Osteoblast (primary cell): ENCODE data around the gene RAX2. TPM values are rescaled to one million over a fixed set of nuclear protein-coding genes. Genes with fewer than 3 reads are reported as not detected.

Experiments
- DNase-seq: peaks from one replicate; pipeline ENCODE4 v3.0.0; 2011; ENCODE audit warnings: low spot score, mixed read lengths; ENCODE audit not compliant: insufficient read length; ENCODE audit errors: missing footprints
- H2AFZ ChIP-seq: 2 replicates; pipeline ENCODE4 v1.6.0; 2011; ENCODE audit warnings: mild to moderate bottlenecking, low read length
- H3K27ac ChIP-seq: 2 replicates; pipeline ENCODE4 v1.5.1; 2011; ENCODE audit warnings: mild to moderate bottlenecking, low read depth, low read length, moderate library complexity
- H3K27me3 ChIP-seq: 2 replicates; pipeline ENCODE4 v1.6.0; 2012; ENCODE audit warnings: mild to moderate bottlenecking, control low read depth, inconsistent platforms, low read length, moderate library complexity; ENCODE audit not compliant: insufficient read depth
- H3K36me3 ChIP-seq: 2 replicates; pipeline ENCODE4 v1.5.1; 2011; ENCODE audit warnings: mild to moderate bottlenecking, low read length, control low read depth, moderate library complexity; ENCODE audit not compliant: insufficient read depth
- H3K4me1 ChIP-seq: 2 replicates; pipeline ENCODE4 v1.5.1; 2011; ENCODE audit warnings: mild to moderate bottlenecking, low read length, control low read depth, moderate library complexity; ENCODE audit not compliant: insufficient read depth
- H3K4me2 ChIP-seq: 2 replicates; pipeline ENCODE4 v1.6.0; 2011; ENCODE audit warnings: mild to moderate bottlenecking, low read length; ENCODE audit not compliant: insufficient read depth
- H3K4me3 ChIP-seq: fragments of 200-600 bp; sonication (generic); 3 replicates; pipeline ENCODE4 v1.5.1; 2012; ENCODE audit warnings: mild to moderate bottlenecking, low read length, inconsistent platforms; ENCODE audit not compliant: insufficient read depth
- H3K79me2 ChIP-seq: 2 replicates; pipeline ENCODE4 v1.6.0; 2012; ENCODE audit warnings: mild to moderate bottlenecking, low read length, control low read depth, inconsistent platforms; ENCODE audit not compliant: insufficient read depth
- H3K9me3 ChIP-seq: 2 replicates; pipeline ENCODE4 v1.5.1; 2011; ENCODE audit warnings: low read depth, low read length, control low read depth
- H4K20me1 ChIP-seq: 2 replicates; pipeline ENCODE4 v1.6.0; 2012; ENCODE audit warnings: mild to moderate bottlenecking, low read length, control low read depth; ENCODE audit not compliant: insufficient read depth
- CTCF ChIP-seq: IDR thresholded peaks from 2 replicates; pipeline ENCODE4 v1.5.1; 2011; ENCODE audit warnings: mild to moderate bottlenecking, low read depth, low read length, moderate library complexity; ENCODE audit errors: extremely low read depth
- total RNA-seq: library from RNA; depleted of rRNA; stranded (reverse); fragments of >200 nt; gene quantifications from 2 replicates; pipeline ENCODE4 v1.2.3, GENCODE V29; 2012

RAX2 gene
- total RNA-seq, 1 donor, result not detected

GRCh38 chr19:3803114-3803888 lies 31.3 kb upstream of the RAX2 start:
- no peak overlapping the region for H3K27ac ChIP-seq
- H2AFZ ChIP-seq, result no peak overlapping the region
- no peaks in the 10 kb centered on the region for H3K4me1 ChIP-seq
- H3K36me3 ChIP-seq, result no peaks in the 10 kb centered on the region
- no peak for TF ChIP-seq CTCF
- no peak overlapping the region for H3K4me2 ChIP-seq
- no peaks in the 10 kb centered on the region for H3K79me2 ChIP-seq
- no peaks in the 10 kb centered on the region for H4K20me1 ChIP-seq
- H3K9me3 ChIP-seq, result no peaks in the 10 kb centered on the region
- H3K27me3 ChIP-seq, result peaks cover 25% of the 10 kb centered on the region
- DNase-seq, result no peak
- no peak overlapping the region for H3K4me3 ChIP-seq

GRCh38 chr19:3801412-3802096 lies 29.5 kb upstream of the RAX2 start:
- H3K79me2 ChIP-seq, result no peaks in the 10 kb centered on the region
- no peak overlapping the region for H3K27ac ChIP-seq
- DNase-seq, result peak; percentile 53
- no peaks in the 10 kb centered on the region for H3K9me3 ChIP-seq
- H3K27me3 ChIP-seq, result peaks cover 21% of the 10 kb centered on the region
- no peak overlapping the region for H2AFZ ChIP-seq
- no peaks in the 10 kb centered on the region for H4K20me1 ChIP-seq
- peak; percentile 10 for TF ChIP-seq CTCF
- no peak overlapping the region for H3K4me3 ChIP-seq
- H3K4me1 ChIP-seq, result no peaks in the 10 kb centered on the region
- H3K4me2 ChIP-seq, result no peak overlapping the region
- no peaks in the 10 kb centered on the region for H3K36me3 ChIP-seq

- Histone ChIP-seq H3K4me2 (no peak overlapping the region), H3K27ac (no peak overlapping the region), H3K9me3 (no peaks in the 10 kb centered on the region), H3K4me1 (no peaks in the 10 kb centered on the region), H3K36me3 (no peaks in the 10 kb centered on the region), H3K79me2 (no peaks in the 10 kb centered on the region), H3K27me3 (peaks cover 21% of the 10 kb centered on the region), H2AFZ (no peak overlapping the region), H3K4me3 (no peak overlapping the region), H4K20me1 (no peaks in the 10 kb centered on the region)
- peak; percentile 39 for DNase-seq
- no peak for TF ChIP-seq CTCF
These were observed 29.0 kb upstream of the RAX2 start for GRCh38 chr19:3800996-3801395.

- no peaks in the 10 kb centered on the region for H3K9me3 ChIP-seq
- no peak overlapping the region for H3K27ac ChIP-seq
- no peaks in the 10 kb centered on the region for H4K20me1 ChIP-seq
- H2AFZ ChIP-seq, result no peak overlapping the region
- no peak overlapping the region for H3K4me2 ChIP-seq
- no peak overlapping the region for H3K4me3 ChIP-seq
- H3K27me3 ChIP-seq, result peaks cover 21% of the 10 kb centered on the region
- no peaks in the 10 kb centered on the region for H3K36me3 ChIP-seq
- H3K4me1 ChIP-seq, result no peaks in the 10 kb centered on the region
- peak; percentile 53 for DNase-seq
- TF ChIP-seq CTCF, result no peak
- no peaks in the 10 kb centered on the region for H3K79me2 ChIP-seq
These were observed 26.1 kb upstream of the RAX2 start for GRCh38 chr19:3798137-3798536.
